Heart right ventricle (tissue), 16 donors: ENCODE results near the gene MICAL1. TPM values are rescaled to one million over a fixed set of nuclear protein-coding genes. Genes with fewer than 3 reads are reported as not detected.

Experiments
- ATAC-seq, 8 donors: fragments of 200-7000 bp; cut with Tn5 transposase; one replicate each; pipeline ENCODE4 v1.9.1; 2020; ENCODE audit warnings: mild to moderate bottlenecking in 8 of 8, moderate library complexity in 8 of 8, moderate number of reproducible peaks in 1 of 8
- DNase-seq, 2 donors: peaks; one replicate each; pipeline ENCODE4 v3.0.0-alpha.2; 2020
- H3K27ac ChIP-seq, 10 donors: fragments of 200-600 bp; sonication (generic) in 2 of 10; one replicate each; pipeline versions ENCODE4 v1.5.0 to v1.8.0; 2020 to 2022; ENCODE audit warnings: mild to moderate bottlenecking in 3 of 10
- H3K27me3 ChIP-seq, 7 donors: fragments of 200-600 bp; one replicate each; pipeline ENCODE4 v1.8.0; 2021 to 2022; ENCODE audit warnings: mild to moderate bottlenecking in 2 of 7
- H3K36me3 ChIP-seq, 9 donors: fragments of 200-600 bp; sonication (generic) in 1 of 9; one replicate each; pipeline versions ENCODE4 v1.5.0 to v1.8.0; 2020 to 2022; ENCODE audit warnings: mild to moderate bottlenecking in 2 of 9
- H3K4me1 ChIP-seq, 9 donors: fragments of 200-600 bp; sonication (generic) in 1 of 9; one replicate each; pipeline versions ENCODE4 v1.5.0 to v1.8.0; 2020 to 2022; ENCODE audit warnings: mild to moderate bottlenecking in 4 of 9
- H3K4me3 ChIP-seq, 10 donors: fragments of 200-600 bp; sonication (generic) in 2 of 10; one replicate each; pipeline versions ENCODE4 v1.5.0 to v1.8.0; 2020 to 2022; ENCODE audit warnings: mild to moderate bottlenecking in 7 of 10, moderate library complexity in 2 of 10
- H3K9me3 ChIP-seq, 11 donors: fragments of 200-600 bp in 10 of 11; sonication (generic) in 2 of 11; one replicate each; pipeline versions ENCODE4 v1.5.0 to v1.8.0; 2013 to 2022; ENCODE audit warnings: mild to moderate bottlenecking in 2 of 11, control low read depth in 1 of 11, moderate library complexity in 1 of 11
- WGBS, 2 donors: extraction: QIAGEN DNeasy Blood & Tissue Kit; methylation state at CpG; one replicate each; pipeline ENCODE4 v1.1.7; 2013; ENCODE audit warnings: inconsistent platforms in 1 of 2; 5-methylcytosine and 5-hydroxymethylcytosine counted together
- intact Hi-C, 10 donors: fragments of 100-400 bp; cut with DNase I; formaldehyde crosslinking; loops; one replicate each; pipeline versions ENCODE4 v1.11.1 to v1.14.2; 2022
- long read RNA-seq, 3 donors: library from polyadenylated mRNA; unstranded; transcript quantifications; one replicate each; pipeline ENCODE4 v2.0.0, GENCODE V29; 2020 to 2021
- polyA plus RNA-seq, 2 donors: library from polyadenylated mRNA; stranded (reverse); fragments of 200-250 nt; gene quantifications; one replicate each; pipeline ENCODE4 v1.2.3, GENCODE V29; 2013
- total RNA-seq, 10 donors: library from RNA; stranded (reverse); fragmentation: NEBNext Ultra II Directional in 3 of 10; extraction: Animal tissue kit (Norgen Biotek cat#: 25700) in 3 of 10; gene quantifications; one replicate each; pipeline versions ENCODE4 v1.2.1 to v1.2.4, GENCODE V29; 2021 to 2023
- TF ChIP-seq, protein P1 (sequence below), 9 donors: fragments of 200-600 bp; sonication (generic) in 2 of 9; IDR thresholded peaks; one replicate each; pipeline versions ENCODE4 v1.5.0 to v1.8.0; 2021 to 2022; ENCODE audit warnings: antibody characterized with exemption in 9 of 9, mild to moderate bottlenecking in 5 of 9, moderate library complexity in 1 of 9
- donor health status: Arrhythmogenic right ventricular cardiomyopathy.
- donor health status: ischemic (EF 13 %, LVEDD 7.1; RV severe dilation, severe dysfunction).
- donor health status: healthy with polysubstance abuse.
- donor health status: DM: no; HTN: yes; CAD: no.
- donor health status: DM: no; HTN: no; CAD: no.
- donor health status: ischemic (EF 25% LVEDD 6.9; RV normal size, moderate dysfunction).
- donor health status: ischemic (EF 25% LVEDD 5.7; RV mildly dilated, moderate dysfunction).
- donor health status: healthy.
- donor health status: DM: yes; HTN: yes; CAD: no.
- donor health status: Ischemic cardiomyopathy.
- donor health status: ischemic (EF 35%, LVEDD 5.7; RV mildly dilated, moderate dysfunction).
- donor health status: nonischemic (EF 11% LVEDD 7.7; RV severe dilation, severe dysfunction).
- donor health status: DM: yes; HTN: yes; CAD: no.
- donor health status: PGD.
- donor health status: ischemic (EF 29% LVEDD 5.4; RV normal size, mild dysfunction).
- donor health status: nonischemic (EF 23%, LVEDD 6.1; RV moderate dilation, normal function).

Gene MICAL1, protein sequence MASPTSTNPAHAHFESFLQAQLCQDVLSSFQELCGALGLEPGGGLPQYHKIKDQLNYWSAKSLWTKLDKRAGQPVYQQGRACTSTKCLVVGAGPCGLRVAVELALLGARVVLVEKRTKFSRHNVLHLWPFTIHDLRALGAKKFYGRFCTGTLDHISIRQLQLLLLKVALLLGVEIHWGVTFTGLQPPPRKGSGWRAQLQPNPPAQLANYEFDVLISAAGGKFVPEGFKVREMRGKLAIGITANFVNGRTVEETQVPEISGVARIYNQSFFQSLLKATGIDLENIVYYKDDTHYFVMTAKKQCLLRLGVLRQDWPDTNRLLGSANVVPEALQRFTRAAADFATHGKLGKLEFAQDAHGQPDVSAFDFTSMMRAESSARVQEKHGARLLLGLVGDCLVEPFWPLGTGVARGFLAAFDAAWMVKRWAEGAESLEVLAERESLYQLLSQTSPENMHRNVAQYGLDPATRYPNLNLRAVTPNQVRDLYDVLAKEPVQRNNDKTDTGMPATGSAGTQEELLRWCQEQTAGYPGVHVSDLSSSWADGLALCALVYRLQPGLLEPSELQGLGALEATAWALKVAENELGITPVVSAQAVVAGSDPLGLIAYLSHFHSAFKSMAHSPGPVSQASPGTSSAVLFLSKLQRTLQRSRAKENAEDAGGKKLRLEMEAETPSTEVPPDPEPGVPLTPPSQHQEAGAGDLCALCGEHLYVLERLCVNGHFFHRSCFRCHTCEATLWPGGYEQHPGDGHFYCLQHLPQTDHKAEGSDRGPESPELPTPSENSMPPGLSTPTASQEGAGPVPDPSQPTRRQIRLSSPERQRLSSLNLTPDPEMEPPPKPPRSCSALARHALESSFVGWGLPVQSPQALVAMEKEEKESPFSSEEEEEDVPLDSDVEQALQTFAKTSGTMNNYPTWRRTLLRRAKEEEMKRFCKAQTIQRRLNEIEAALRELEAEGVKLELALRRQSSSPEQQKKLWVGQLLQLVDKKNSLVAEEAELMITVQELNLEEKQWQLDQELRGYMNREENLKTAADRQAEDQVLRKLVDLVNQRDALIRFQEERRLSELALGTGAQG
- total RNA-seq (10 to 100 TPM in 2 of 10 donors, 1 to 10 TPM in 8; 2.4 to 11.5 (median 4.9) TPM), polyA plus RNA-seq (10 to 100 TPM; 10.2 to 24.0 TPM)
- long read RNA-seq, donor 1, partial matches to known transcripts, result 8 of 23 reads
- long read RNA-seq, donor 1, other reads (novel, unspliced or antisense), result 11 of 23 reads
- long read RNA-seq, donor 2, partial matches to known transcripts, result 4 of 13 reads
- long read RNA-seq, donor 2, other reads (novel, unspliced or antisense), result 7 of 13 reads
- long read RNA-seq, donor 3, transcript MICAL1-202 (25 exons, 3,645 nt), result major isoform, 7 of 28 reads
- long read RNA-seq, donor 3, partial matches to known transcripts, result 9 of 28 reads
- long read RNA-seq, donor 3, other reads (novel, unspliced or antisense), result 11 of 28 reads

- peaks cover 0 to 26% (median 0%) of the 10 kb centered on the region in 9 donors for H3K36me3 ChIP-seq
- H3K27ac ChIP-seq, result peak within 1 kb of the TSS; percentile 48 to 88 (median 76)
- H3K9me3 ChIP-seq, result no peaks in the 10 kb centered on the region
- peak within 1 kb of the TSS; percentile 57 to 91 (median 82) for H3K4me3 ChIP-seq
- peak; percentile 68 to 83 (median 72) for ATAC-seq
- peaks cover 6 to 55% (median 29%) of the 10 kb centered on the region in 9 donors for H3K4me1 ChIP-seq
- no peaks in the 10 kb centered on the region for H3K27me3 ChIP-seq
- 0 to 1% methylated on average over 40 to 70 of the region's 70 CpGs for WGBS, 2 donors
- intact Hi-C loops, result no loop called here
- DNase-seq, result peak; percentile 59 to 72
- TF ChIP-seq, protein P1, sequence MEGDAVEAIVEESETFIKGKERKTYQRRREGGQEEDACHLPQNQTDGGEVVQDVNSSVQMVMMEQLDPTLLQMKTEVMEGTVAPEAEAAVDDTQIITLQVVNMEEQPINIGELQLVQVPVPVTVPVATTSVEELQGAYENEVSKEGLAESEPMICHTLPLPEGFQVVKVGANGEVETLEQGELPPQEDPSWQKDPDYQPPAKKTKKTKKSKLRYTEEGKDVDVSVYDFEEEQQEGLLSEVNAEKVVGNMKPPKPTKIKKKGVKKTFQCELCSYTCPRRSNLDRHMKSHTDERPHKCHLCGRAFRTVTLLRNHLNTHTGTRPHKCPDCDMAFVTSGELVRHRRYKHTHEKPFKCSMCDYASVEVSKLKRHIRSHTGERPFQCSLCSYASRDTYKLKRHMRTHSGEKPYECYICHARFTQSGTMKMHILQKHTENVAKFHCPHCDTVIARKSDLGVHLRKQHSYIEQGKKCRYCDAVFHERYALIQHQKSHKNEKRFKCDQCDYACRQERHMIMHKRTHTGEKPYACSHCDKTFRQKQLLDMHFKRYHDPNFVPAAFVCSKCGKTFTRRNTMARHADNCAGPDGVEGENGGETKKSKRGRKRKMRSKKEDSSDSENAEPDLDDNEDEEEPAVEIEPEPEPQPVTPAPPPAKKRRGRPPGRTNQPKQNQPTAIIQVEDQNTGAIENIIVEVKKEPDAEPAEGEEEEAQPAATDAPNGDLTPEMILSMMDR (IDR thresholded peaks at IDR 0.05), result peak in 6 of 9 donors; percentile 9 to 58 (median 48)
These were observed at the start of gene MICAL1 for GRCh38 chr6:109455437-109456110. TSS of gene MICAL1 (minus strand) at chr6:109455772. CDS start at chr6:109454196, 1,576 bp downstream.

DNA sequence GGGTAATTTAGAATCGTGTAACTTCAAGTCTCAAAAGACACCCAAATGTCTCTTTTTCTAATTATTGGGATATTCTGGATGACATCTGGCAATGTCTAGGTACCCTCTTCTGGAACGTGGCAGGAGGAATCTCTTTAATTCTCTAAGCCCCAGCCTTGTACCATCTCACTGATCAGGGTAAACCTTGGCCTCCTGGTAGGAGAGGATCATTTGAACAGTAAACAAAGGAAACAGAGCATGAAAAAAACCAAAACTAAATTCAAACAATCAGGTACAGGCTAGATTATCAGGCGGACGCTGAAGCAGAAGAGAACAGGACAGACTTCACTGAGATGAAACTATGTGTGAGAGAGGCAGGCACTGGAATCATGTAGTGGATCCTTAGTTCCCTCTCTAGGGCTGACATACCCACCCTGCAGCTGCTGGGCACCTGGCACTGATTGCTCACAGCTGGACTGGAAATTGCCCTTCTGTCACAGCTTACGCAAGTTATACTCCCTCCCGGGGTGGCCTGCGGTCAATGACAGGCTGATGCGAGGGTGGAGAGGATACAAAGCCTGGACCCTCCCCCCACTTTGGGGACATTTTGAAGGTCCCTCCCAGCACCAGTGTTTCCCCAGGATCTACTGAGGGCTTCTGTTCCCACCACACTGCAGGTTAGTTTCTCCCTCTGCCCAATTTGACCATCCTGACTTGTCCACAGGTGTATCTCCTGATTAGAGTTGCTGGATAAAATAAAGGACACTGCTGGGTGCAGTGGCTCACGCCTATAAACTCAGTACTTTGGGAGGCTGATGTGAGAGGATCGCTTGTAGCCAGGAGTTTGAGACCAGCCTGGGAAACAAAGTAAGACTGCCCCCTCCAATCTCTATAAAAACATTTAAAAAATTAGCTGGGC lies 48.0 kb upstream of the MICAL1 start:
- TF ChIP-seq, protein P1 (IDR thresholded peaks at IDR 0.05), result no peak
- intact Hi-C loops, result no loop called here
- H3K4me1 ChIP-seq, result no peaks in the 10 kb centered on the region
- no peaks in the 10 kb centered on the region for H3K36me3 ChIP-seq
- no peaks in the 10 kb centered on the region for H3K9me3 ChIP-seq
- H3K27me3 ChIP-seq, result no peaks in the 10 kb centered on the region
- no peak overlapping the region for H3K27ac ChIP-seq
- WGBS, 2 donors, result 85 to 88% methylated on average over 10 of the region's 10 CpGs
- ATAC-seq (no peak), DNase-seq (no peak)
- no peak overlapping the region for H3K4me3 ChIP-seq

- TF ChIP-seq, protein P1 (IDR thresholded peaks at IDR 0.05), result no peak
- Histone ChIP-seq H3K9me3 (no peaks in the 10 kb centered on the region), H3K27ac (no peak overlapping the region), H3K27me3 (no peaks in the 10 kb centered on the region), H3K4me1 (no peaks in the 10 kb centered on the region), H3K4me3 (no peak overlapping the region), H3K36me3 (no peaks in the 10 kb centered on the region)
- WGBS, 2 donors, result 90 to 92% methylated on average over 2 of the region's 2 CpGs
- intact Hi-C loops, result no loop called here
- DNase-seq (no peak), ATAC-seq (no peak)
These were observed 43.4 kb upstream of the MICAL1 start for GRCh38 chr6:109498936-109499335.
